Heart right ventricle (tissue), 16 donors: ENCODE data around the gene SDC1. TPM values are rescaled to one million over a fixed set of nuclear protein-coding genes. Genes with fewer than 3 reads are reported as not detected.
"Not testable (repeated sequence)": the region's sequence is repeated elsewhere in the genome, so short reads cannot be mapped to it uniquely, and the experiment has no call there.

ENCODE experiments used
- ATAC-seq, 8 donors: fragments of 200-7000 bp; cut with Tn5 transposase; one replicate each; pipeline ENCODE4 v1.9.1; 2020; ENCODE audit warnings: mild to moderate bottlenecking in 8 of 8, moderate library complexity in 8 of 8, moderate number of reproducible peaks in 1 of 8
- DNase-seq, 2 donors: peaks; one replicate each; pipeline ENCODE4 v3.0.0-alpha.2; 2020
- H3K27ac ChIP-seq, 10 donors: fragments of 200-600 bp; sonication (generic) in 2 of 10; one replicate each; pipeline versions ENCODE4 v1.5.0 to v1.8.0; 2020 to 2022; ENCODE audit warnings: mild to moderate bottlenecking in 3 of 10
- H3K27me3 ChIP-seq, 7 donors: fragments of 200-600 bp; one replicate each; pipeline ENCODE4 v1.8.0; 2021 to 2022; ENCODE audit warnings: mild to moderate bottlenecking in 2 of 7
- H3K36me3 ChIP-seq, 9 donors: fragments of 200-600 bp; sonication (generic) in 1 of 9; one replicate each; pipeline versions ENCODE4 v1.5.0 to v1.8.0; 2020 to 2022; ENCODE audit warnings: mild to moderate bottlenecking in 2 of 9
- H3K4me1 ChIP-seq, 9 donors: fragments of 200-600 bp; sonication (generic) in 1 of 9; one replicate each; pipeline versions ENCODE4 v1.5.0 to v1.8.0; 2020 to 2022; ENCODE audit warnings: mild to moderate bottlenecking in 4 of 9
- H3K4me3 ChIP-seq, 10 donors: fragments of 200-600 bp; sonication (generic) in 2 of 10; one replicate each; pipeline versions ENCODE4 v1.5.0 to v1.8.0; 2020 to 2022; ENCODE audit warnings: mild to moderate bottlenecking in 7 of 10, moderate library complexity in 2 of 10
- H3K9me3 ChIP-seq, 11 donors: fragments of 200-600 bp in 10 of 11; sonication (generic) in 2 of 11; one replicate each; pipeline versions ENCODE4 v1.5.0 to v1.8.0; 2013 to 2022; ENCODE audit warnings: mild to moderate bottlenecking in 2 of 11, control low read depth in 1 of 11, moderate library complexity in 1 of 11
- CTCF ChIP-seq, 9 donors: fragments of 200-600 bp; sonication (generic) in 2 of 9; IDR thresholded peaks; one replicate each; pipeline versions ENCODE4 v1.5.0 to v1.8.0; 2021 to 2022; ENCODE audit warnings: antibody characterized with exemption in 9 of 9, mild to moderate bottlenecking in 5 of 9, moderate library complexity in 1 of 9
- WGBS, 2 donors: extraction: QIAGEN DNeasy Blood & Tissue Kit; methylation state at CpG; one replicate each; pipeline ENCODE4 v1.1.7; 2013; ENCODE audit warnings: inconsistent platforms in 1 of 2; 5-methylcytosine and 5-hydroxymethylcytosine counted together
- intact Hi-C, 10 donors: fragments of 100-400 bp; cut with DNase I; formaldehyde crosslinking; loops; one replicate each; pipeline versions ENCODE4 v1.11.1 to v1.14.2; 2022
- polyA plus RNA-seq, 2 donors: library from polyadenylated mRNA; stranded (reverse); fragments of 200-250 nt; gene quantifications; one replicate each; pipeline ENCODE4 v1.2.3, GENCODE V29; 2013
- total RNA-seq, 10 donors: library from RNA; stranded (reverse); fragmentation: NEBNext Ultra II Directional in 3 of 10; extraction: Animal tissue kit (Norgen Biotek cat#: 25700) in 3 of 10; gene quantifications; one replicate each; pipeline versions ENCODE4 v1.2.1 to v1.2.4, GENCODE V29; 2021 to 2023
- donor health status: Arrhythmogenic right ventricular cardiomyopathy.
- donor health status: ischemic (EF 13 %, LVEDD 7.1; RV severe dilation, severe dysfunction).
- donor health status: healthy with polysubstance abuse.
- donor health status: DM: no; HTN: yes; CAD: no.
- donor health status: DM: no; HTN: no; CAD: no.
- donor health status: ischemic (EF 25% LVEDD 6.9; RV normal size, moderate dysfunction).
- donor health status: ischemic (EF 25% LVEDD 5.7; RV mildly dilated, moderate dysfunction).
- donor health status: healthy.
- donor health status: DM: yes; HTN: yes; CAD: no.
- donor health status: Ischemic cardiomyopathy.
- donor health status: ischemic (EF 35%, LVEDD 5.7; RV mildly dilated, moderate dysfunction).
- donor health status: nonischemic (EF 11% LVEDD 7.7; RV severe dilation, severe dysfunction).
- donor health status: DM: yes; HTN: yes; CAD: no.
- donor health status: PGD.
- donor health status: ischemic (EF 29% LVEDD 5.4; RV normal size, mild dysfunction).
- donor health status: nonischemic (EF 23%, LVEDD 6.1; RV moderate dilation, normal function).

SDC1 gene
- total and polyA plus RNA-seq, 12 donors: 0.27 to 2.1 (median 0.33) TPM; not detected in 2

- H3K27me3 ChIP-seq: no peaks in the 10 kb centered on the region
- peaks cover 0 to 64% (median 20%) of the 10 kb centered on the region in 9 donors for H3K36me3 ChIP-seq
- DNase-seq (no peak), ATAC-seq (peak in 3 of 8 donors; percentile 11 to 54 (median 22))
- TF ChIP-seq CTCF (IDR thresholded peaks at IDR 0.05): no peak
- H3K4me1 ChIP-seq: peaks cover 0 to 2% (median 0%) of the 10 kb centered on the region in 9 donors
- H3K4me3 ChIP-seq: no peak overlapping the region
- no peak overlapping the region for H3K27ac ChIP-seq
- no peaks in the 10 kb centered on the region for H3K9me3 ChIP-seq
- WGBS, 2 donors: 100% methylated on average over 1 of the region's 1 CpG
- intact Hi-C loops: no loop called here
These were observed 22.2 kb upstream of the SDC1 start for GRCh38 chr2:20247084-20247483.

GRCh38 chr2:20243637-20244036 is 18.7 kb upstream of the SDC1 start:
- H3K27me3 ChIP-seq, H3K27ac ChIP-seq, H3K4me1 ChIP-seq, H3K9me3 ChIP-seq, DNase-seq, H3K4me3 ChIP-seq, intact Hi-C loops, ATAC-seq: not testable (repeated sequence)
- WGBS, 2 donors: 95 to 98% methylated on average over 5 of the region's 5 CpGs
- H3K36me3 ChIP-seq: peaks cover 0 to 29% (median 0%) of the 10 kb centered on the region in 9 donors

- Histone ChIP-seq H3K4me1 (peaks cover 0 to 6% (median 0%) of the 10 kb centered on the region in 9 donors), H3K27me3 (peaks cover 0 to 15% (median 0%) of the 10 kb centered on the region in 7 donors), H3K4me3 (no peak overlapping the region), H3K36me3 (peaks cover 0 to 22% (median 0%) of the 10 kb centered on the region in 9 donors), H3K27ac (no peak overlapping the region), H3K9me3 (no peaks in the 10 kb centered on the region)
- no peak for TF ChIP-seq CTCF (IDR thresholded peaks at IDR 0.05)
- ATAC-seq (peak in 2 of 8 donors; percentile 23 to 37), DNase-seq (no peak)
- intact Hi-C loops: no loop called here
- 74 to 75% methylated on average over 9 of the region's 9 CpGs for WGBS, 2 donors
These were observed 17.9 kb upstream of the SDC1 start for GRCh38 chr2:20242727-20243377.

GRCh38 chr2:20241973-20242726 is 17.2 kb upstream of the SDC1 start:
- Histone ChIP-seq H3K27me3 (peaks cover 0 to 22% (median 0%) of the 10 kb centered on the region in 7 donors), H3K4me3 (no peak overlapping the region), H3K9me3 (no peaks in the 10 kb centered on the region), H3K27ac (no peak overlapping the region), H3K4me1 (peaks cover 0 to 6% (median 0%) of the 10 kb centered on the region in 9 donors), H3K36me3 (peaks cover 0 to 14% (median 0%) of the 10 kb centered on the region in 9 donors)
- DNase-seq (no peak), ATAC-seq (peak in 1 of 8 donors; percentile 25)
- TF ChIP-seq CTCF (IDR thresholded peaks at IDR 0.05): peak in 7 of 9 donors; percentile 32 to 51 (median 46)
- WGBS, 2 donors: 38 to 46% methylated on average over 43 of the region's 43 CpGs
- intact Hi-C loops: no loop called here

- ATAC-seq, DNase-seq, H3K4me3 ChIP-seq, H3K27ac ChIP-seq, H3K9me3 ChIP-seq, intact Hi-C loops, H3K4me1 ChIP-seq, H3K36me3 ChIP-seq: not testable (repeated sequence)
- peaks cover 0 to 22% (median 0%) of the 10 kb centered on the region in 7 donors for H3K27me3 ChIP-seq
- 90 to 93% methylated on average over 6 of the region's 6 CpGs for WGBS, 2 donors
These were observed 15.4 kb upstream of the SDC1 start for GRCh38 chr2:20240291-20240690.
